GM12892 (cell line): Measurements from ENCODE around the gene TSPAN4.

ENCODE experiments used
- POLR2A ChIP-seq: IDR thresholded peaks from 2 replicates; pipeline ENCODE4 v1.6.1; 2011; ENCODE audit warnings: low read depth, low read length, control low read depth
- POLR2AphosphoS5 ChIP-seq: IDR thresholded peaks from 2 replicates; pipeline ENCODE4 v1.6.1; 2011; ENCODE audit warnings: low read depth, low read length, control low read depth

DNA sequence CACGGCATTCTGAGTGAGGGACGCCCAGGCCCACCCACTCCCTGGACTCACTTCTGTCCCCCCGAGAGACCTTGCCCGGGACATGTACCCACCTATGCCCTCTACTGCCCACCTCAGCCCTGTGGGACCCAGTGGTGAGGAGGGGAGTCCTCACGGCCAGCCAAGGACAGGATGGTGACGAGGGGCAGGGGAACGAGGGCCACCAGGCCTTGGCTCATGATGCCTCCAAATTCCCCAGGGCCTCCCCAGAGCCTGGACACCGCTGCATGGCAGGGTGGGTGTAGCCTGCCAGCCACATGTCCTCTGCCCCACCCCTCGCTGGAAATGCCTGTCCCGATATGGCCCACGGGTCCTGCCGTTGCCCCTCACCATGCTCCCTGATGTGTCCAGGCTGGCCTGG, 26.1 kb downstream of the TSPAN4 start:
- TF ChIP-seq POLR2A (no peak), POLR2AphosphoS5 (no peak)
